ENCODE results near the gene LMOD3.
A peak's percentile ranks its signal among the peaks of the same experiment; 100 is the strongest.

LMOD3 gene

DNA sequence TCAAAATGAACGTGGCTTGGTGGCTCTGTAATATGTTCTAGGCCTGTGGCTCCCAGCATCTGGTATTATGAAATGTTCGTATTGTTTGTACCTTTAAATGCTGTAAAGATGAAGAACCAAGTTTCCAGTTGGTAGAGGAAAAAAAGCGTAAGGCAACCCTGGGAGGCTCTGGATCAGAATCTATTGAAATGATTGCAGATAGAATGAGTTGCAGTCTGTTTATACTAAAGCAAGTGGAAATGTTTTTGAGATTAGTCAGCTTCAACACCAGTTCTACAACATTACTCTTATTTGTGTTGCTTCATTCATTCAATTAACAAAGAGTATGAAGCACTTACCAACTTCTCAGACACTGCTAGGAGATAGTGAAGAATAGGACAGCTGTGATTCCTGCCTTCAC, 32.4 kb downstream of the LMOD3 start:
- no peak for DNase-seq

- no peak for DNase-seq
These were observed 34.3 kb downstream of the LMOD3 start for GRCh38 chr3:69088063-69088462.

DNA sequence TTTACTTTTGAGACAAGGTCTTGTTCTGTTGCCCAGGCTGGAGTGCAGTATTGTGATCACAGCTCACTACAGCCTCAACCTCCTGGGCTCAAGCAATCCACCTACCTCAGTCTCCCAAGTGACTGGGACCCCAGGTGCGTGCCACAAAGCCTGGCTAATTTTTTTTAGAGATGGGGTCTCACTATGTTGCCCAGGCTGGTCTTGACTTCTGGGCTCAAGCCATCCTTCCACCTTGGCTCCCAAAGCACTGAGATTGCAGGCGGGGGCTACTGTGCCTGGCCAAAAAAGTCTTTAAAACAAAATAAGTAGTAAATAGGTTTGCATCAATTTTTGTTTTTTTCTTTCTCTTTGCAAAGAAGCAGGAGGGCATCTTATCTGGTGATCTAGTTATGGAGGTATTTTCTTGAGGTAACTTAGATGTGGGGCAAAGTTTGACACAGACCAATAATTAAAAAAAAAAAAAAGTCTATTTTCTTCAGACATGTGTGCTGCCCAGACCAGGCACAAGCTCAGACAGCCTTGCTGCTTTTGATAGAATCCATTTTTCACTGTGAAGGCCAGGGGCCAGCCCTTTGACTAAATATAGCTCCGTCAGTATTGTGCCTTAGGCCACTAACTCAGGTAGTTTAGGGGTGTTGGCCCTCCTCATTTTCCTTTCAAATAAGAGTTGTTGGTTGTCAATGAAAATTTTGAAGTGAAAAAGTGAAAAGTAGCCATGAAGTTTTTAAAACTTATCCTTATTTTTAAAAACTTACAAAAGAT, 35.2 kb downstream of the LMOD3 start:
- DNase-seq, result no peak

- peak; percentile 90 for DNase-seq
These were observed 36.3 kb downstream of the LMOD3 start for GRCh38 chr3:69085833-69086722.

DNA sequence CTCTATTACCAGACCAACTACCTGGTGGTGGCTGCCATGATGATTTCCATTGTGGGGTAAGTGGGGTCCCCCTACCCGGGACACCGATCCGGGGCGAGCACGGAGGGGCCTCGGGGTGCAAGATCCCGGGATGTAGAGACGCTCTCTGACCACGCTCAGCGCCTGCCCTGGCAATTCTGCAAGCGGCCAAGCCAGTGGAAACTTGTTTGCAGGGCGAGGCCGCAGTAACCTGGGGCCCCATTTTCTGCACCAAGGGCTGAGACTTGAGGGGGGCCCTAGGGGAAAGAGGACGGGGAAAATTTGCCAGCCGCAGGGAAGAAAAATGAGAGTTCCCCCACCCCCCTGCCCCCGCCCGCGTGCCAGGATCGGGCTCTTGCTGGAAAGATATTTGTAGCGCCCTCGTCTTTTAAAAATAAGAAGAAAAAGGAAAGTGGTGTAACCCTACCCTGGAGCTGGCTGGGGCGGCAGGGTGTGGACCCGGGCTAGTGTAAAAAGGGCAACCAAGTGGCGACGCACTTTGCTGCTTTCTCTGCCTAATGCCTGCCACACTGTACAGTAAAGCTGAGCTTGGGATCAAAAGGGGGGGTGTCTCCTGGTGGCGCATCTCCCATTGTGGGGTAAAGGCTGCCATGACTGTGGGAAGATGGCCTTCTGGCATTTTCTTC, 37.1 kb downstream of the LMOD3 start:
- DNase-seq, result no peak

- DNase-seq, result peak; percentile 93
These were observed 37.8 kb downstream of the LMOD3 start, which contains the start of gene ARL6IP5 for GRCh38 chr3:69084326-69085167. TSS of gene ARL6IP5 (plus strand) at chr3:69084937. CDS start at chr3:69085048, 111 bp downstream.

- peak; percentile 84 for DNase-seq
These were observed 39.6 kb downstream of the LMOD3 start for GRCh38 chr3:69082805-69083204.

GRCh38 chr3:69082361-69082760, 40.0 kb downstream of the LMOD3 start:
- DNase-seq, result no peak

- DNase-seq, result no peak
These were observed 40.7 kb downstream of the LMOD3 start for GRCh38 chr3:69081583-69082262.

- peak; percentile 95 for DNase-seq
These were observed 42.0 kb downstream of the LMOD3 start, which contains the start of gene UBA3 for GRCh38 chr3:69080233-69080920. TSS of gene UBA3 (minus strand) at chr3:69080365. CDS start at chr3:69080353, 12 bp downstream.

DNA sequence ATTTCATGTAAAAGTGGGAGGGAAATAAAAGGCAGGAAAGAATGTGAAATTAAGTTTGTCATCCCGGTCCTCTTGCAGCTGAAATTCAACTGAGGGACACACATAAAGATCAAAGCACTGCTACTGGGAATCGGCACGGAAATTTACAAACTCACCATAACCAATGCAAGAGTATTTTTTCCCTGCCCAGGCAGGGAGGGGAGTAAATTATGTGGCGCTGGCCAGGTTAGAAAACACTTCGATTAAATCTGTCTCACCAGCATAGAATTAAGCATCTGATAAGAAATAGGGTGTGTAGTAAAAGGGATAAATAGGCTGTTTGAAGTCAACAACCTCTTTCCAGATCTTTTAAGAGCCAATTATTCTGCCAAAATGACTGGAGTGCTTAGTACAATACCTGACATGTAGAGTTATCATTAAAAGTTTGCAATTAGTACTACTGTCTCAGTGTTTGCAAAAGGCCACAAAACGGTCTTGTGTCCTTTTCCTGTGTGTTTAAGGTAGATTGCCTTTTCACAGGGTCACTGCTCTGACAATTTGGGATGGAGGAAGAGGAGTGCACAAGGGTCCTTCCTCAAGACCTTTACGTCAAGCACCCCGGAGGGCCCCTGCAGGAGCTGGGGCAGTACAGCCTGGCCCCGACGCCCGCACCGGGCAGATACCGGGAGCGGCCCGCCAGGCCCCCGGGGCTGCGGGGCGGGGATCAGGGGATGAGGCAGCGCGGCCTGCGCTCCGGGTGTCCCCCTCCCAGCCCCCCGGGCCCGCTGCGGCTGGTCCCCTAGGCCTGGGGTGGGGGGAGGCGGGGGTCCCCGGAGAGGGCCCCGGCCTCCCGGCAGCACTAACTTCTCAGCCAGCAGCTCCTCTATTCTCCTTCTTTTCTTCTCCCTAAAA, 42.9 kb downstream of the LMOD3 start:
- no peak for DNase-seq

- no peak for DNase-seq
These were observed 49.5 kb downstream of the LMOD3 start for GRCh38 chr3:69072928-69073327.

GRCh38 chr3:69066121-69066520, 56.3 kb downstream of the LMOD3 start:
- DNase-seq, result no peak

GRCh38 chr3:69065318-69065964, 57.0 kb downstream of the LMOD3 start:
- DNase-seq, result no peak

- DNase-seq, result no peak
These were observed 58.8 kb downstream of the LMOD3 start for GRCh38 chr3:69063636-69064035.

DNA sequence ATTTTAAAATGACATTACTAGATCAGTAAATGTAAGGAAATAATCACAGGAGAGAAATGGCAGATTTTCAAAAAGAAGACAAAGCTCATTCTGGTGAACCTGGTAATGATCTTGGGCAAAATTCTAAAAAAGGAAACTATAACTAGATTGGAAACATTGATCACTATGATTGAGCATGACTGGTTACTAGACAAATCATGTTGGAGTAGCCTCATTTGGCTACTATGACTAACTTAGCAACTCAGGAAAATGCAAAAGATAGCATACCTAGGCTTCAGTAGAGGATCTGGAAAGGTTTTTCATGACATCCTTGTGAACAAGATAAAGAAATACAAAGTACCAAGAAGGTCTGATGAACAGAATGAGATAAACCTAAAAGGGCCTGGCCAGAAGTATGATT, 62.7 kb downstream of the LMOD3 start:
- no peak for DNase-seq

DNA sequence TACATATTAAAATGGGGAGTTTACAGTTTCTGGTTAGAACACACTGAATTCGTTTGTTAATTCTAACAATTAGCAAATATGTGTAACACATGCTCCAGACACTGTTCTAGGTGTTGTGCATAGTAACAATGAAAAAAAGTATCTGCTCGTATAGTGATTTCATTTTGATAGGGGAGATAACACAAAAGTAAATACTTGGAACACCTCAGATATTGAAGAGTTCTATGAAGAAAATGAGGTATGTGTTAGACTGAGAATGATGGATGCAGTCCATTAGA, 63.5 kb downstream of the LMOD3 start:
- no peak for DNase-seq

DNA sequence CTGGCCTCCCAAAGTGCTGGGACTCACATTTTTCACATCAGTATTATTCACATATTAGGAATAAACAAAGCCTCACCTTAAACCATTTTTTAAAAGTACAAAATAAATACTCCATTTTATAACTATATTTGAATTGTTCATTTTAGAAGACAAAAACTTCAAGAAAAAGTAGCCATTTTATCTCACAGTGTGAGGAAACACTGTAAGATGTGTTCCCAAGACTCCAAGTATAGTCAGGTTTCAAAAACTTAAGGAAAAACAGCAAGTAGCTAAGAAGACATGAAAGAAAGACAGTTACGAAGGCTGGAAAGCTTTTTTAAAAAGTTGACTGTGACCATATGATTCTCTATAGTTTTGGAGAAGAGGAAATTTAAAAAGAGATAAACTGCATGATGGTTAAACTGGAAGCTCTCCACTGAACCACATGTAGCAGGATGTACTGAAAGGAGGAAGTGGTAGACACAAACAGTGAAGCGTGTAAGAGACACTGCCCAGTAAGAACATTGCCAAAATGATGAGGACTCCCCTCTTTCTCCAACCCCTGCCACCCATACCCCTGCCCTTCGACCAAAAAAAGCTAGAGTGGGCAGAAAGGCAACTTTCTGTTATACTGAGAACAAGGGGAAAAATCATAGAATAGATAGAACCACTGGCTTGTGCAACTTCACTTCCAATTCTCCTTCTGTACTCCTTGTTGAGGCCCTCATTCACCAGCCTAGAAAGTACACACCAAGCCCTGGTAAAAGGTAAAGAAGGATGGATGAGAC, 64.0 kb downstream of the LMOD3 start:
- DNase-seq, result no peak

Data from stimulated activated CD4-positive, alpha-beta T cell treated with anti-CD3 and anti-CD28 coated beads, Interleukin-15, amount 100 ng/mL, for 24 hours (primary cell).